K562 (cell line): ENCODE results near the gene TBL1XR1. TPM values are rescaled to one million over a fixed set of nuclear protein-coding genes. Genes with fewer than 3 reads are reported as not detected.

Source experiments
- MED1 ChIP-seq: sonication (generic); formaldehyde crosslinking; IDR thresholded peaks from 2 replicates; pipeline ENCODE4 v1.8.1; 2023; ENCODE audit warnings: missing genetic modification reagents, borderline replicate concordance
- MTF1 ChIP-seq: fragments of 250-450 bp; sonication (Bioruptor Pico); IDR thresholded peaks from 2 replicates; pipeline ENCODE4 v1.9.0; 2021; ENCODE audit warnings: moderate library complexity, mild to moderate bottlenecking, inconsistent platforms, borderline replicate concordance
- polyA plus RNA-seq, 8 experiments: library from polyadenylated mRNA; depleted of rRNA in 4 of 8; stranded (reverse) in 5 of 8; unstranded in 3 of 8; fragments of >200 nt; fragmentation: Nextera tagmentation in 2 of 8; fragmentation: Illumina TruSeq in 1 of 8; extraction: Ambion mirVana in 2 of 8; extraction: Trizol in 1 of 8; gene quantifications; 2 replicates each; pipeline versions ENCODE4 v1.2.1 to v1.2.3, GENCODE V29; 2011 to 2014; ENCODE audit warnings: inconsistent platforms in 1 of 8, missing spikeins in 1 of 8
- total RNA-seq, 7 experiments: library from RNA; depleted of rRNA in 6 of 7; stranded (reverse); fragments of >200 nt in 6 of 7; fragmentation: Illumina TruSeq in 2 of 7; extraction: Trizol in 2 of 7; gene quantifications; 2 replicates each; pipeline versions ENCODE4 v1.2.1 to v1.2.3, GENCODE V29; 2011 to 2021; ENCODE audit warnings: low replicate concordance in 1 of 7
- TF ChIP-seq, protein P1 (sequence below): fragments of 200-800 bp; sonication (Bioruptor generic); IDR thresholded peaks from 2 replicates; pipeline ENCODE4 v1.6.1; 2016; ENCODE audit warnings: missing genetic modification characterization, missing compliant biosample characterization
- TF ChIP-seq, protein P2 (sequence below): fragments of 450-650 bp; conservative IDR thresholded peaks from 2 replicates; pipeline ENCODE4 v1.6.1; 2016; ENCODE audit warnings: missing genetic modification characterization, low read depth, mild to moderate bottlenecking, control low read depth, missing compliant biosample characterization

The TBL1XR1 gene
- total and polyA plus RNA-seq, 9 of the 15 experiments (the other 6 are each of a cell fraction or from before 2014, with no cell fraction given), result 19.6 to 171 (median 83.3) TPM

GRCh38 chr3:176992565-176992964 lies 204.7 kb downstream of the TBL1XR1 start (continued):
- TF ChIP-seq, protein P1, sequence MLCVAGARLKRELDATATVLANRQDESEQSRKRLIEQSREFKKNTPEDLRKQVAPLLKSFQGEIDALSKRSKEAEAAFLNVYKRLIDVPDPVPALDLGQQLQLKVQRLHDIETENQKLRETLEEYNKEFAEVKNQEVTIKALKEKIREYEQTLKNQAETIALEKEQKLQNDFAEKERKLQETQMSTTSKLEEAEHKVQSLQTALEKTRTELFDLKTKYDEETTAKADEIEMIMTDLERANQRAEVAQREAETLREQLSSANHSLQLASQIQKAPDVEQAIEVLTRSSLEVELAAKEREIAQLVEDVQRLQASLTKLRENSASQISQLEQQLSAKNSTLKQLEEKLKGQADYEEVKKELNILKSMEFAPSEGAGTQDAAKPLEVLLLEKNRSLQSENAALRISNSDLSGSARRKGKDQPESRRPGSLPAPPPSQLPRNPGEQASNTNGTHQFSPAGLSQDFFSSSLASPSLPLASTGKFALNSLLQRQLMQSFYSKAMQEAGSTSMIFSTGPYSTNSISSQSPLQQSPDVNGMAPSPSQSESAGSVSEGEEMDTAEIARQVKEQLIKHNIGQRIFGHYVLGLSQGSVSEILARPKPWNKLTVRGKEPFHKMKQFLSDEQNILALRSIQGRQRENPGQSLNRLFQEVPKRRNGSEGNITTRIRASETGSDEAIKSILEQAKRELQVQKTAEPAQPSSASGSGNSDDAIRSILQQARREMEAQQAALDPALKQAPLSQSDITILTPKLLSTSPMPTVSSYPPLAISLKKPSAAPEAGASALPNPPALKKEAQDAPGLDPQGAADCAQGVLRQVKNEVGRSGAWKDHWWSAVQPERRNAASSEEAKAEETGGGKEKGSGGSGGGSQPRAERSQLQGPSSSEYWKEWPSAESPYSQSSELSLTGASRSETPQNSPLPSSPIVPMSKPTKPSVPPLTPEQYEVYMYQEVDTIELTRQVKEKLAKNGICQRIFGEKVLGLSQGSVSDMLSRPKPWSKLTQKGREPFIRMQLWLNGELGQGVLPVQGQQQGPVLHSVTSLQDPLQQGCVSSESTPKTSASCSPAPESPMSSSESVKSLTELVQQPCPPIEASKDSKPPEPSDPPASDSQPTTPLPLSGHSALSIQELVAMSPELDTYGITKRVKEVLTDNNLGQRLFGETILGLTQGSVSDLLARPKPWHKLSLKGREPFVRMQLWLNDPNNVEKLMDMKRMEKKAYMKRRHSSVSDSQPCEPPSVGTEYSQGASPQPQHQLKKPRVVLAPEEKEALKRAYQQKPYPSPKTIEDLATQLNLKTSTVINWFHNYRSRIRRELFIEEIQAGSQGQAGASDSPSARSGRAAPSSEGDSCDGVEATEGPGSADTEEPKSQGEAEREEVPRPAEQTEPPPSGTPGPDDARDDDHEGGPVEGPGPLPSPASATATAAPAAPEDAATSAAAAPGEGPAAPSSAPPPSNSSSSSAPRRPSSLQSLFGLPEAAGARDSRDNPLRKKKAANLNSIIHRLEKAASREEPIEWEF (CRISPR knock-in tag), result no peak
- TF ChIP-seq MTF1 (CRISPR knock-in tag) (no peak), MED1 (CRISPR knock-in tag) (no peak)
- TF ChIP-seq, protein P2, sequence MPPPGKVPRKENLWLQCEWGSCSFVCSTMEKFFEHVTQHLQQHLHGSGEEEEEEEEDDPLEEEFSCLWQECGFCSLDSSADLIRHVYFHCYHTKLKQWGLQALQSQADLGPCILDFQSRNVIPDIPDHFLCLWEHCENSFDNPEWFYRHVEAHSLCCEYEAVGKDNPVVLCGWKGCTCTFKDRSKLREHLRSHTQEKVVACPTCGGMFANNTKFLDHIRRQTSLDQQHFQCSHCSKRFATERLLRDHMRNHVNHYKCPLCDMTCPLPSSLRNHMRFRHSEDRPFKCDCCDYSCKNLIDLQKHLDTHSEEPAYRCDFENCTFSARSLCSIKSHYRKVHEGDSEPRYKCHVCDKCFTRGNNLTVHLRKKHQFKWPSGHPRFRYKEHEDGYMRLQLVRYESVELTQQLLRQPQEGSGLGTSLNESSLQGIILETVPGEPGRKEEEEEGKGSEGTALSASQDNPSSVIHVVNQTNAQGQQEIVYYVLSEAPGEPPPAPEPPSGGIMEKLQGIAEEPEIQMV (tag), result no peak
- TF ChIP-seq, all 486 proteins: peak for 0
